Mesangial cell (primary cell): ENCODE measurements around the gene UCHL5. TPM values are rescaled to one million over a fixed set of nuclear protein-coding genes. Genes with fewer than 3 reads are reported as not detected.

ENCODE experiments used
- total RNA-seq: library from RNA; depleted of rRNA; stranded (reverse); fragments of >200 nt; gene quantifications from 2 replicates; pipeline ENCODE4 v1.2.3, GENCODE V29; 2015

UCHL5 gene
- 16.0 and 17.6 TPM in 2 replicates for total RNA-seq

GRCh38 chr1:193059282-193060114 is at the start of gene UCHL5, which contains the start of gene RO60:
Gene UCHL5, minus strand, starts transcription at chr1:193059360. Its CDS starts 100 bp downstream, at chr1:193059260.
Gene RO60, plus strand, starts transcription at chr1:193059612. Its CDS starts 9,443 bp downstream, at chr1:193069055.

GRCh38 chr1:193104907-193105820 is 46.0 kb upstream of the UCHL5 start, which contains the start of gene GLRX2:
Gene GLRX2, minus strand, starts transcription at chr1:193105414. Its CDS starts 32 bp downstream, at chr1:193105382.

Other genes starting within 250 kb of the UCHL5 start
- gene RO60, start 252 bp upstream of the UCHL5 start, total RNA-seq = 59.8 and 95.7 TPM in 2 replicates
- gene GLRX2, start 46.1 kb upstream of the UCHL5 start, total RNA-seq = 4.8 and 9.9 TPM in 2 replicates
- 8.2 and 12.7 TPM in 2 replicates for gene CDC73, start 62.7 kb upstream of the UCHL5 start, total RNA-seq
- 0.49 and 1.9 TPM in 2 replicates for gene B3GALT2, start 127.3 kb upstream of the UCHL5 start, total RNA-seq